Heart left ventricle (tissue), 16 donors: ENCODE data around the gene NTM. TPM values are rescaled to one million over a fixed set of nuclear protein-coding genes. Genes with fewer than 3 reads are reported as not detected.

Source experiments
- ATAC-seq, 4 donors: fragments of 200-7000 bp; cut with Tn5 transposase; one replicate each; pipeline ENCODE4 v1.9.1; 2020 to 2022; ENCODE audit warnings: moderate library complexity in 4 of 4, mild to moderate bottlenecking in 3 of 4, moderate number of reproducible peaks in 1 of 4
- DNase-seq, 5 donors: peaks; one replicate each; pipeline ENCODE4 v3.0.0-alpha.2; 2020
- H3K27ac ChIP-seq, 12 donors: fragments of 200-600 bp; sonication (generic) in 4 of 12; one replicate each; pipeline versions ENCODE4 v1.5.0 to v1.8.0; 2016 to 2022; ENCODE audit warnings: mild to moderate bottlenecking in 2 of 12
- H3K27me3 ChIP-seq, 9 donors: fragments of 200-600 bp; sonication (generic) in 2 of 9; one replicate each; pipeline versions ENCODE4 v1.5.1 to v1.8.0; 2016 to 2022; ENCODE audit warnings: mild to moderate bottlenecking in 3 of 9
- H3K36me3 ChIP-seq, 9 donors: fragments of 200-600 bp; sonication (generic) in 2 of 9; one replicate each; pipeline versions ENCODE4 v1.5.0 to v1.8.0; 2018 to 2022; ENCODE audit warnings: mild to moderate bottlenecking in 2 of 9
- H3K4me1 ChIP-seq, 12 donors: fragments of 200-600 bp; sonication (generic) in 4 of 12; one replicate each; pipeline versions ENCODE4 v1.5.0 to v1.8.0; 2016 to 2022; ENCODE audit warnings: mild to moderate bottlenecking in 3 of 12
- H3K4me3 ChIP-seq, 12 donors: fragments of 200-600 bp; sonication (generic) in 4 of 12; one replicate each; pipeline versions ENCODE4 v1.5.0 to v1.8.0; 2017 to 2022; ENCODE audit warnings: mild to moderate bottlenecking in 9 of 12, moderate library complexity in 4 of 12
- H3K9me3 ChIP-seq, 12 donors: fragments of 200-600 bp; sonication (generic) in 4 of 12; one replicate each; pipeline versions ENCODE4 v1.5.0 to v1.8.0; 2016 to 2022; ENCODE audit warnings: mild to moderate bottlenecking in 1 of 12
- CTCF ChIP-seq, 12 donors: fragments of 200-600 bp; sonication (generic) in 4 of 12; IDR thresholded peaks; one replicate each; pipeline versions ENCODE4 v1.5.0 to v1.8.0; 2018 to 2022; ENCODE audit warnings: antibody characterized with exemption in 12 of 12, mild to moderate bottlenecking in 5 of 12
- POLR2A ChIP-seq, 2 donors: fragments of 450-650 bp; IDR thresholded peaks; one replicate each; pipeline ENCODE4 v1.6.1; 2017; ENCODE audit warnings: antibody characterized with exemption in 2 of 2, mild to moderate bottlenecking in 2 of 2, moderate library complexity in 2 of 2
- WGBS, 4 donors: extraction: QIAGEN DNeasy Blood & Tissue Kit in 2 of 4; methylation state at CpG; one replicate each; pipeline versions ENCODE4 v1.1.5 to v1.1.7; 2013 to 2018; 5-methylcytosine and 5-hydroxymethylcytosine counted together
- intact Hi-C, 10 donors: fragments of 100-400 bp; cut with DNase I; formaldehyde crosslinking; loops; one replicate each; pipeline versions ENCODE4 v1.11.1 to v1.14.2; 2022
- polyA plus RNA-seq, 2 donors: library from polyadenylated mRNA; stranded (reverse); fragments of 200-250 nt; gene quantifications; one replicate each; pipeline ENCODE4 v1.2.3, GENCODE V29; 2013
- total RNA-seq, 9 donors: library from RNA; depleted of rRNA in 2 of 9; stranded (reverse); fragments of >200 nt in 2 of 9; fragmentation: NEBNext Ultra II Directional in 3 of 9; extraction: Animal tissue kit (Norgen Biotek cat#: 25700) in 3 of 9; gene quantifications; one replicate each; pipeline versions ENCODE4 v1.1.0 to v1.2.4, GENCODE V29; 2016 to 2023
- donor health status: ischemic (EF 13 %, LVEDD 7.1; RV severe dilation, severe dysfunction).
- donor health status: healthy with polysubstance abuse.
- donor health status: DM: no; HTN: yes; CAD: no.
- donor health status: DM: no; HTN: no; CAD: no.
- donor health status: ischemic (EF 25% LVEDD 6.9; RV normal size, moderate dysfunction).
- donor health status: ischemic (EF 25% LVEDD 5.7; RV mildly dilated, moderate dysfunction).
- donor health status: healthy.
- donor health status: DM: yes; HTN: yes; CAD: no.
- donor health status: ischemic (EF 35%, LVEDD 5.7; RV mildly dilated, moderate dysfunction).
- donor health status: nonischemic (EF 11% LVEDD 7.7; RV severe dilation, severe dysfunction).
- donor health status: DM: yes; HTN: yes; CAD: no.
- donor health status: PGD.
- donor health status: ischemic (EF 29% LVEDD 5.4; RV normal size, mild dysfunction).
- donor health status: nonischemic (EF 23%, LVEDD 6.1; RV moderate dilation, normal function).

Gene NTM
- total and polyA plus RNA-seq, 11 donors, result 0.40 to 7.7 (median 1.5) TPM

DNA sequence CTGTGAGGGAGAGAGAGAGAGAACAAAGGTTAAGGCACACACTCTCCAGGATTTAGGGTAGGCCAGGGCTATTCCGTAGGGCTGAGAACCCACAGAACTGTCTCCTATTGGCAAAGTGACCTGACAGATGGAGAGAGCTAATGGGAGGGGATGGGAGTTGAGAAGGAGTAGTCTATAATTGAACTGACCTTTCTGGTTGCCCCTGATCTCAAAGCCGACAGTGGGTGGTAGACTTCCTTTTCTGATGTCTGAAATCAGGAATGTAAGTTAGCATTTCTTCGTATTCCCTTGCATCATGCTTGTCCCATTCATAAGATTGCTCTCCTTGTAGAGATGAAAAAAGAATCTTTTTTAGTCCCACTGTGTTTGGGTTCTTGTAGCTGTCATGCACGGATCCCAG lies 210.1 kb downstream of the NTM start:
- Histone ChIP-seq H3K36me3 (no peaks in the 10 kb centered on the region), H3K4me1 (no peaks in the 10 kb centered on the region), H3K27me3 (peaks cover 0 to 12% (median 0%) of the 10 kb centered on the region in 9 donors), H3K9me3 (no peaks in the 10 kb centered on the region), H3K27ac (no peak overlapping the region), H3K4me3 (no peak overlapping the region)
- 76 to 86% (median 82%) methylated on average over 4 of the region's 4 CpGs for WGBS, 4 donors
- DNase-seq (no peak), ATAC-seq (no peak)
- intact Hi-C loops, result loop anchor here in 5 of 10 donors (1.0 to 10.0 kb wide), 5 partner anchors 84 to 94 kb away; no protein-coding TSS in a partner anchor
- TF ChIP-seq POLR2A (IDR thresholded peaks at IDR 0.05) (no peak), CTCF (IDR thresholded peaks at IDR 0.05) (no peak)

GRCh38 chr11:131581046-131581445 lies 210.6 kb downstream of the NTM start:
- no peak overlapping the region for H3K27ac ChIP-seq
- 55 to 70% (median 61%) methylated on average over 6 of the region's 6 CpGs for WGBS, 4 donors
- TF ChIP-seq POLR2A (IDR thresholded peaks at IDR 0.05) (no peak), CTCF (IDR thresholded peaks at IDR 0.05) (no peak)
- no peaks in the 10 kb centered on the region for H3K9me3 ChIP-seq
- H3K4me1 ChIP-seq, result no peaks in the 10 kb centered on the region
- no peak for DNase-seq
- no peak overlapping the region for H3K4me3 ChIP-seq
- peaks cover 0 to 12% (median 0%) of the 10 kb centered on the region in 9 donors for H3K27me3 ChIP-seq
- no peaks in the 10 kb centered on the region for H3K36me3 ChIP-seq
- intact Hi-C loops, result loop anchor here in 4 of 10 donors (2.0 to 10.0 kb wide), 4 partner anchors 84 to 94 kb away; no protein-coding TSS in a partner anchor
- no peak for ATAC-seq

DNA sequence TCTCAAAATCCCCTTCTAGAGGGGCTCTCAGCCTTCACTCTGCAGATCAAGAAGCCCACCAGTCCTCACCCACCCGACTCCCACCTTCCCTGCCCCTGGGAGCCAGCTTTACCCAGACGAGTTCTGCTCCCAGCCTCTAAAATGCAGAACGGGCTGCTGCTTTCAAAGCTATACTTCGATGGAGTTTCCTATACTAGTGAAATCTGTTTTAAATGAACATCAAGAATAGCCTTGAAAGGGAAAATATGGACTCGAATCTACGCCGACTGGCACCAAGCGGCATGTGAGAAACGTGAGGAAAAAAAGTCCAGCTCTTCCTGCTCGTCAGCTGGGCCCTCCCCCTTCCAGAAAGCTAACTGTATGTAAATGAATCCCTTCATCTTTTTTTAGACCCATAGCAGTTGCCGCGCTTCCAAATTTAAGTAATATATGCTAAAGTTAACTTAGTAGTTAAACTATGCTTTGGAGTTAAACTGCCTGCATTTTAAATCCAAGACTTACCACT lies 211.7 kb downstream of the NTM start:
- no peak for TF ChIP-seq CTCF (IDR thresholded peaks at IDR 0.05)
- no peak for TF ChIP-seq POLR2A (IDR thresholded peaks at IDR 0.05)
- Histone ChIP-seq H3K4me1 (no peaks in the 10 kb centered on the region), H3K36me3 (no peaks in the 10 kb centered on the region), H3K9me3 (peaks cover 0 to 5% (median 0%) of the 10 kb centered on the region in 12 donors), H3K4me3 (no peak overlapping the region), H3K27ac (no peak overlapping the region), H3K27me3 (peaks cover 0 to 23% (median 0%) of the 10 kb centered on the region in 9 donors)
- no peak for ATAC-seq
- no peak for DNase-seq
- intact Hi-C loops, result loop anchor here in 4 of 10 donors (2.0 to 10.0 kb wide), 4 partner anchors 83 to 93 kb away; no protein-coding TSS in a partner anchor
- WGBS, 4 donors, result 72 to 83% (median 75%) methylated on average over 12 of the region's 12 CpGs

- H3K27me3 ChIP-seq, result peaks cover 0 to 34% (median 0%) of the 10 kb centered on the region in 9 donors
- H3K4me3 ChIP-seq, result no peak overlapping the region
- peaks cover 0 to 5% (median 0%) of the 10 kb centered on the region in 12 donors for H3K9me3 ChIP-seq
- no peaks in the 10 kb centered on the region for H3K4me1 ChIP-seq
- DNase-seq (no peak), ATAC-seq (no peak)
- 87 to 90% (median 88%) methylated on average over 5 of the region's 5 CpGs for WGBS, 4 donors
- no peak overlapping the region for H3K27ac ChIP-seq
- intact Hi-C loops, result loop anchor here in 4 of 10 donors (2.0 to 10.0 kb wide), 4 partner anchors 81 to 91 kb away; no protein-coding TSS in a partner anchor
- H3K36me3 ChIP-seq, result no peaks in the 10 kb centered on the region
- no peak for TF ChIP-seq CTCF (IDR thresholded peaks at IDR 0.05)
- no peak for TF ChIP-seq POLR2A (IDR thresholded peaks at IDR 0.05)
These were observed 213.0 kb downstream of the NTM start for GRCh38 chr11:131583421-131583820.
